Hepatocyte (in vitro differentiated cells): Measurements from ENCODE around the gene SPIB. TPM values are rescaled to one million over a fixed set of nuclear protein-coding genes. Genes with fewer than 3 reads are reported as not detected.
A peak's percentile ranks its signal among the peaks of the same experiment; 100 is the strongest.

Experiments
- DNase-seq: peaks from one replicate; pipeline ENCODE4 v3.0.0-alpha.2; 2016; ENCODE audit warnings: low spot score
- H2AFZ ChIP-seq: fragments of 200-600 bp; sonication (generic); 2 replicates; pipeline ENCODE4 v1.6.0; 2016; ENCODE audit warnings: antibody characterized with exemption, mild to moderate bottlenecking
- H3K27ac ChIP-seq: fragments of 200-600 bp; sonication (generic); 2 replicates; pipeline ENCODE4 v1.5.1; 2016; ENCODE audit warnings: mild to moderate bottlenecking
- H3K27me3 ChIP-seq: fragments of 200-600 bp; sonication (generic); 2 replicates; pipeline ENCODE4 v1.6.1; 2016
- H3K36me3 ChIP-seq: fragments of 200-600 bp; sonication (generic); replicated peaks from 2 replicates; pipeline ENCODE4 v1.5.1; 2016; ENCODE audit warnings: low read depth; ENCODE audit not compliant: insufficient read depth
- H3K4me1 ChIP-seq: fragments of 200-600 bp; sonication (generic); 2 replicates; pipeline ENCODE4 v1.5.1; 2016; ENCODE audit warnings: mild to moderate bottlenecking, moderate library complexity; ENCODE audit not compliant: insufficient read depth
- H3K4me2 ChIP-seq: fragments of 200-600 bp; sonication (generic); 2 replicates; pipeline ENCODE4 v1.6.0; 2016
- H3K4me3 ChIP-seq: fragments of 200-600 bp; sonication (generic); 2 replicates; pipeline ENCODE4 v1.5.1; 2016; ENCODE audit warnings: mild to moderate bottlenecking
- H3K79me2 ChIP-seq: fragments of 200-600 bp; sonication (generic); 2 replicates; pipeline ENCODE4 v1.6.0; 2017; ENCODE audit warnings: mild to moderate bottlenecking
- H3K9me2 ChIP-seq: fragments of 200-600 bp; sonication (generic); replicated peaks from 2 replicates; pipeline ENCODE4 v1.6.0; 2017; ENCODE audit warnings: mild to moderate bottlenecking; ENCODE audit not compliant: insufficient read depth
- H3K9me3 ChIP-seq: fragments of 200-600 bp; sonication (generic); 2 replicates; pipeline ENCODE4 v1.5.1; 2016; ENCODE audit warnings: low read depth, mild to moderate bottlenecking
- H4K20me1 ChIP-seq: fragments of 200-600 bp; sonication (generic); 2 replicates; pipeline ENCODE4 v1.6.0; 2016; ENCODE audit warnings: mild to moderate bottlenecking; ENCODE audit not compliant: insufficient read depth, poor library complexity, severe bottlenecking
- CTCF ChIP-seq: fragments of 200-600 bp; sonication (generic); IDR thresholded peaks from 2 replicates; pipeline ENCODE4 v1.5.1; 2016; ENCODE audit warnings: antibody characterized with exemption, mild to moderate bottlenecking; ENCODE audit not compliant: poor library complexity
- EZH2 ChIP-seq: fragments of 200-600 bp; sonication (generic); IDR thresholded peaks from 2 replicates; pipeline ENCODE4 v1.6.1; 2016; ENCODE audit warnings: antibody characterized with exemption, mild to moderate bottlenecking, borderline replicate concordance
- EZH2phosphoT487 ChIP-seq: fragments of 200-600 bp; sonication (generic); IDR thresholded peaks from one replicate; pipeline ENCODE4 v1.6.1; 2018; ENCODE audit warnings: antibody characterized with exemption, mild to moderate bottlenecking, low read depth, moderate library complexity; ENCODE audit not compliant: unreplicated experiment, severe bottlenecking
- WGBS: methylation state at CpG from one replicate; pipeline ENCODE4 v1.1.6; 2016; ENCODE audit warnings: low lambda C conversion rate; ENCODE audit errors: missing lambda C conversion rate; 5-methylcytosine and 5-hydroxymethylcytosine counted together
- polyA plus RNA-seq: library from polyadenylated mRNA; unstranded; fragments of >200 nt; fragmentation: Nextera tagmentation; extraction: Ambion mirVana; gene quantifications from 2 replicates; pipeline ENCODE4 v1.2.1, GENCODE V29; 2016
- total RNA-seq: library from RNA; depleted of rRNA; stranded (reverse); fragments of >200 nt; gene quantifications from 2 replicates; pipeline ENCODE4 v1.2.3, GENCODE V29; 2014

Gene SPIB
- total and polyA plus RNA-seq, 2 experiments from 2014 or later, result 0.63 to 2.8 TPM

- Histone ChIP-seq H3K36me3 (no peaks in the 10 kb centered on the region), H3K79me2 (no peaks in the 10 kb centered on the region), H3K4me3 (no peak overlapping the region), H3K9me2 (no peaks in the 10 kb centered on the region), H3K4me2 (no peak overlapping the region), H3K9me3 (no peaks in the 10 kb centered on the region), H4K20me1 (no peaks in the 10 kb centered on the region), H2AFZ (peak overlapping the region; percentile 45), H3K27me3 (no peaks in the 10 kb centered on the region), H3K27ac (no peak overlapping the region), H3K4me1 (no peaks in the 10 kb centered on the region)
- DNase-seq, result peak; percentile 76
- 36% methylated on average over 28 of the region's 28 CpGs for WGBS
- TF ChIP-seq CTCF, result peak; percentile 82
- no peak for TF ChIP-seq EZH2
Measured at GRCh38 chr19:50461066-50461875, 42.5 kb downstream of the SPIB start.

GRCh38 chr19:50462970-50463369 lies 44.2 kb downstream of the SPIB start:
- 74% methylated on average over 7 of the region's 7 CpGs for WGBS
- Histone ChIP-seq H4K20me1 (no peaks in the 10 kb centered on the region), H3K9me2 (no peaks in the 10 kb centered on the region), H3K4me3 (no peak overlapping the region), H3K79me2 (no peaks in the 10 kb centered on the region), H3K27ac (no peak overlapping the region), H3K4me2 (no peak overlapping the region), H2AFZ (no peak overlapping the region), H3K27me3 (no peaks in the 10 kb centered on the region), H3K36me3 (no peaks in the 10 kb centered on the region), H3K4me1 (no peaks in the 10 kb centered on the region), H3K9me3 (no peaks in the 10 kb centered on the region)
- TF ChIP-seq EZH2 (no peak), EZH2phosphoT487 (no peak)
- DNase-seq, result no peak

- H3K36me3 ChIP-seq, result no peaks in the 10 kb centered on the region
- no peak overlapping the region for H3K4me3 ChIP-seq
- no peak overlapping the region for H3K27ac ChIP-seq
- WGBS, result 88% methylated on average over 19 of the region's 19 CpGs
- no peaks in the 10 kb centered on the region for H3K9me3 ChIP-seq
- peak; percentile 4 for DNase-seq
- H3K27me3 ChIP-seq, result no peaks in the 10 kb centered on the region
- TF ChIP-seq EZH2 (no peak), CTCF (no peak), EZH2phosphoT487 (no peak)
- no peaks in the 10 kb centered on the region for H3K9me2 ChIP-seq
- no peak overlapping the region for H3K4me2 ChIP-seq
- no peak overlapping the region for H2AFZ ChIP-seq
- H3K79me2 ChIP-seq, result no peaks in the 10 kb centered on the region
- no peaks in the 10 kb centered on the region for H4K20me1 ChIP-seq
- no peaks in the 10 kb centered on the region for H3K4me1 ChIP-seq
Measured at GRCh38 chr19:50464348-50464747, 45.6 kb downstream of the SPIB start.

GRCh38 chr19:50465000-50465399 lies 46.3 kb downstream of the SPIB start:
- Histone ChIP-seq H3K4me3 (no peak overlapping the region), H3K9me3 (no peaks in the 10 kb centered on the region), H3K27ac (no peak overlapping the region), H4K20me1 (no peaks in the 10 kb centered on the region), H3K9me2 (no peaks in the 10 kb centered on the region), H3K27me3 (no peaks in the 10 kb centered on the region), H3K4me1 (no peaks in the 10 kb centered on the region), H2AFZ (no peak overlapping the region), H3K4me2 (no peak overlapping the region), H3K36me3 (no peaks in the 10 kb centered on the region), H3K79me2 (no peaks in the 10 kb centered on the region)
- 93% methylated on average over 7 of the region's 13 CpGs for WGBS
- no peak for TF ChIP-seq EZH2phosphoT487
- no peak for TF ChIP-seq EZH2
- TF ChIP-seq CTCF, result no peak
- DNase-seq, result peak; percentile 34
